Measurements from ENCODE around the gene TRIM46.

GRCh38 chr1:155202198-155202597, 28.5 kb downstream of the TRIM46 start:
- TF ChIP-seq EZH2 (IDR thresholded peaks at IDR 0.05; ENCODE audit: insufficient read depth, poor library complexity, severe bottlenecking) = no peak
- TF ChIP-seq EZH2phosphoT487 (IDR thresholded peaks at IDR 0.05; ENCODE audit: insufficient read depth, low read depth) = no peak

Data from GM23248 (cell line).